Neural crest cell (in vitro differentiated cells): Measurements from ENCODE around the gene IFT81. TPM values are rescaled to one million over a fixed set of nuclear protein-coding genes. Genes with fewer than 3 reads are reported as not detected.

Source experiments
- DNase-seq: peaks from one replicate; pipeline ENCODE4 v3.0.0; 2021; ENCODE audit warnings: low read depth, mixed read lengths, low spot score
- H3K27ac Mint-ChIP-seq: one replicate; pipeline ENCODE4 v1.8.0; 2021; ENCODE audit warnings: mild to moderate bottlenecking, mixed read lengths; ENCODE audit not compliant: unreplicated experiment
- H3K27me3 Mint-ChIP-seq: 2 replicates; pipeline ENCODE4 v1.8.0; 2021; ENCODE audit warnings: low read depth, mild to moderate bottlenecking, mixed read lengths
- H3K36me3 Mint-ChIP-seq: 2 replicates; pipeline ENCODE4 v1.8.0; 2021; ENCODE audit warnings: low read depth, mild to moderate bottlenecking, mixed read lengths
- H3K4me1 Mint-ChIP-seq: 2 replicates; pipeline ENCODE4 v1.8.0; 2021; ENCODE audit warnings: mixed read lengths
- H3K4me3 Mint-ChIP-seq: one replicate; pipeline ENCODE4 v1.8.0; 2021; ENCODE audit warnings: mild to moderate bottlenecking, mixed read lengths
- H3K9me3 Mint-ChIP-seq: 2 replicates; pipeline ENCODE4 v1.8.0; 2021; ENCODE audit warnings: mixed read lengths
- CTCF ChIP-seq: fragments of 200-600 bp; sonication (generic); conservative IDR thresholded peaks from 2 replicates; pipeline ENCODE4 v1.5.0; 2021; ENCODE audit warnings: antibody characterized with exemption, mild to moderate bottlenecking
- total RNA-seq: library from RNA; stranded (reverse); gene quantifications from 2 replicates; pipeline ENCODE4 v1.2.1, GENCODE V29; 2021

IFT81 gene
- total RNA-seq, 1 donor from 2014 or later = 40.4 TPM

DNA sequence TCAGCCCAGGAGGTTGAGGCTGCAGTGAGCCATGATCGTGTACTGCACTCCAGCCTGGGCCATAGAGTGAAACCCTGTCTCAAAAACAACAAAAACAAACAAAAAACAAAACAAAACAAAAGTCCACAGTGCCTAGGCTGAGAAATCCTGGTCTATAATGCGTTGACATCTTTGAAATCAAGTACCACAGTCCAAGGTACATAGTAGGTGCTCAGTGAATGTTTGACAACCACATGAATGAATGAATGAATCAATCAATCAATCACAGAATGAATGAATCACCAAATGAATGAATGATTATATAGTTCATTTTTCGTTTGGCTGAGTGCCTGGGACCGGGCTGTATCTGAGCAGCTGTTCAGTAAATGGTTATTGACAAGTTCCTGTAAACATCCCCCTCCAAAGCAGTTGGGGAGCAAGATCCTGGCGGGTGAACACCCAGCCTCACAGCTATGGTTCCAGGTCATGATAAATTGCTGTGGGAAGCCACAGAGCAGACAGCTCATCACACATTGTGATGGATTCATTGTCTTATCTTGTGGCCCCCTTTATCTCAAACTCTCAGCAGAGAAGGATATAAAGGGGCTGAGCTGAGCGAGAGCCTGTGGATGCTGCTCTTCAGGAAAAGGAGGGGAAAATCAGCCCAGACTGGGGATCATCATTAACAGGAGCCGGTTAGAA, 30.4 kb upstream of the IFT81 start:
- Mint-ChIP-seq H3K27ac (no peak overlapping the region), H3K36me3 (no peaks in the 10 kb centered on the region), H3K4me3 (no peak overlapping the region), H3K4me1 (no peaks in the 10 kb centered on the region), H3K27me3 (peaks cover 25% of the 10 kb centered on the region), H3K9me3 (no peaks in the 10 kb centered on the region)
- DNase-seq = no peak
- TF ChIP-seq CTCF = no peak

DNA sequence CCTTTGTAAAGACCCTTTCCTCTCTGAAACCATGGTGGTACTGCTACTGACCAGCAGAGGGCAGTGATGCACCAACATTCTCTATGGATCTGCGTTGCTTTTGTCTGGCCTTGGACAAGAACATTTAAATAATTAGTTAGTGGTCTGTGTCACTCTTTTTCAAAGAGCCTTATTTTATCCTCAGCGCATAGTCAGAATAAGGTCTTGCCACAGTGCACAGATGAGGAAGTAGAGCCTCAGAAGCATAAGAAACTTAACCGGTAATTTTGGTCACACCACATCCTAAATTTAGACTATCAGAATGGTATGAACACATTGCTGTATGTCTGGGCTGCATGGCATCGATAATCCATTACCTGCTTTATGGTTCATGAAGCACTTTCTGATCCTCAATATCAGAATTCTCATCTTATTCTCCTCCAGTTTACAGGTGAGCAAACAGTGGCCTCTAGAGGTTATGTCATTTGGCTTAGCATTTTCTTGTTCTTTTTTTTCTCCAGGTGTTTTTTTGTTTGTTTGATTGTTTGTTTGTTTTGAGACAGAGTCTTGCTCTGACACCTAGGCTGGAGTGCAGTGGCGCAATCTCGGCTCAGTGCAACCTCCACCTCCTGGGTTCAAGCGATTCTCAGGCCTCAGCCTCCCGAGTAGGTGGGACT, 23.7 kb upstream of the IFT81 start:
- H3K4me1 Mint-ChIP-seq = peaks cover 11% of the 10 kb centered on the region
- H3K27ac Mint-ChIP-seq = no peak overlapping the region
- peak; percentile 96 for TF ChIP-seq CTCF
- no peaks in the 10 kb centered on the region for H3K36me3 Mint-ChIP-seq
- no peaks in the 10 kb centered on the region for H3K27me3 Mint-ChIP-seq
- H3K4me3 Mint-ChIP-seq = no peak overlapping the region
- H3K9me3 Mint-ChIP-seq = no peaks in the 10 kb centered on the region
- peak; percentile 70 for DNase-seq

- no peaks in the 10 kb centered on the region for H3K36me3 Mint-ChIP-seq
- DNase-seq = peak; percentile 36
- no peak overlapping the region for H3K27ac Mint-ChIP-seq
- H3K4me1 Mint-ChIP-seq = peaks cover 11% of the 10 kb centered on the region
- H3K9me3 Mint-ChIP-seq = no peaks in the 10 kb centered on the region
- H3K27me3 Mint-ChIP-seq = no peaks in the 10 kb centered on the region
- no peak overlapping the region for H3K4me3 Mint-ChIP-seq
- peak; percentile 45 for TF ChIP-seq CTCF
Measured at GRCh38 chr12:110102255-110102654, 21.9 kb upstream of the IFT81 start.

DNA sequence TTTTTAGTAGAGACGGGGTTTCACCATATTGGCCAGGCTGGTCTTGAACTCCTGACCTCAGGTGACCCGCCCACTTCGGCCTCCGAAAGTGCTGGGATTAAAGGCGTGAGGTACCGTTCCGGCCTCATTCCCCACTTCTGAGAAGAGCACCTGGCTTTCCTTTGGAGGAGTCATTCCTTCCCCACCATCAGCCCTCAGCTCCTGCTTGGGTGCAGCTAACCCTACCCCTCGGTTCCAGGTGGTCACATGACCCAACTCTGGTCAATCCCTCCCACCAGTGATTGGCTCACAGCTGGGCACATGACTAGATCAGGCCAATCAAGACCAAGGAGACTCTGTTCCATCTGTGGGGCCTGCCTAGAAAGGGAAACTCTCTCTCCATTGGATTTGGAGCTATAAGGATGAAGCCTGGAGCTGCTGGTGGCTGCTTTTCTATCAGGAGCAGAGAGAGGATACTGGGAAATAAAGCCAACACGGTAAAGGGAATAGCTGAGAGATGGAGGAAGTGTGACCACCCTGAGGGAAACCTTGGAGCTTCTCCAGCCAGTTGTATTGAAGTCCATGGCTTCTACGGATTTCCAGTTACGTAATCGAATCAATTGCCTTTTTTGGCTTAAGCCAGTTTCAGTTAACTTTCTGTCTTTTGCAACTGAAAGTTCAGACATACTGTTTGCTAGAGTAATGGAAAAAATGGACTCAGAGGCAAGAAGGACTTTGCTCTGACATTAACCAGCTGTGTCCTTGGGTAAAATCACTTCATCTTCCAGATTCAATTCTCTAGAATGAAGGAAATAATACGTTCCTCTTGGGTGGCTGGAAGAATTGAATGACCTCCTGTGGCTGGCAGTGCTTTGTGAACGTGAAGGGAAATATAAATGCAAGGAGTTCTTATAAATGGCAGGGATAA, 19.7 kb upstream of the IFT81 start:
- no peak for DNase-seq
- H3K9me3 Mint-ChIP-seq = no peaks in the 10 kb centered on the region
- peaks cover 28% of the 10 kb centered on the region for H3K4me1 Mint-ChIP-seq
- no peak overlapping the region for H3K27ac Mint-ChIP-seq
- H3K27me3 Mint-ChIP-seq = no peaks in the 10 kb centered on the region
- H3K4me3 Mint-ChIP-seq = no peak overlapping the region
- H3K36me3 Mint-ChIP-seq = no peaks in the 10 kb centered on the region
- TF ChIP-seq CTCF = no peak

DNA sequence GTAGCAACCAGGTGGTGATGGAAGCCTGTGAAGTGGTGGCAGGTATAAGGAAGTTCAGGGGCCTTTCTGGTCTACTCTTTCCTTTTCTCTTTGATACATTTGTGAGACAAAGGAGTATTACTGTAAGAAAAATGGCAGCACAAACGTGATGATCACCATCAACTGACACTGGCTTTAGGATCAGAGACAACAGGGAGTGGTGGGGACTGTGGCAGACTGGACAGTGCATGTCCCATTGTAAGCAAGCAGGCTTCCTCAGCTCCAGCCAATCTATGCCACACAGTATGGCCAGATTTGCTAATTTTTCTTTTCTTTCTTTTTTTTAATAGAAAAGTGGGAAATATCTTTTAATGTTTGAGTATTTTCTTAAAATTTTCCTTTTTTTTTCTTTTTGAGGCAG, 19.0 kb upstream of the IFT81 start:
- DNase-seq = no peak
- Mint-ChIP-seq H3K27ac (no peak overlapping the region), H3K4me1 (peaks cover 28% of the 10 kb centered on the region), H3K9me3 (no peaks in the 10 kb centered on the region), H3K36me3 (no peaks in the 10 kb centered on the region), H3K27me3 (no peaks in the 10 kb centered on the region), H3K4me3 (no peak overlapping the region)
- TF ChIP-seq CTCF = no peak
